NCI-H2227 treated with DMSO at 0.1 percent for 48 hours (cell line): ENCODE data around the gene TUT7.
"Not testable (repeated sequence)": the region's sequence is repeated elsewhere in the genome, so short reads cannot be mapped to it uniquely, and the experiment has no call there.

Source experiments
- DNase-seq: peaks from one replicate; lab custom pipeline; 2025; lab: John Stamatoyannopoulos, UW

The TUT7 gene, protein sequence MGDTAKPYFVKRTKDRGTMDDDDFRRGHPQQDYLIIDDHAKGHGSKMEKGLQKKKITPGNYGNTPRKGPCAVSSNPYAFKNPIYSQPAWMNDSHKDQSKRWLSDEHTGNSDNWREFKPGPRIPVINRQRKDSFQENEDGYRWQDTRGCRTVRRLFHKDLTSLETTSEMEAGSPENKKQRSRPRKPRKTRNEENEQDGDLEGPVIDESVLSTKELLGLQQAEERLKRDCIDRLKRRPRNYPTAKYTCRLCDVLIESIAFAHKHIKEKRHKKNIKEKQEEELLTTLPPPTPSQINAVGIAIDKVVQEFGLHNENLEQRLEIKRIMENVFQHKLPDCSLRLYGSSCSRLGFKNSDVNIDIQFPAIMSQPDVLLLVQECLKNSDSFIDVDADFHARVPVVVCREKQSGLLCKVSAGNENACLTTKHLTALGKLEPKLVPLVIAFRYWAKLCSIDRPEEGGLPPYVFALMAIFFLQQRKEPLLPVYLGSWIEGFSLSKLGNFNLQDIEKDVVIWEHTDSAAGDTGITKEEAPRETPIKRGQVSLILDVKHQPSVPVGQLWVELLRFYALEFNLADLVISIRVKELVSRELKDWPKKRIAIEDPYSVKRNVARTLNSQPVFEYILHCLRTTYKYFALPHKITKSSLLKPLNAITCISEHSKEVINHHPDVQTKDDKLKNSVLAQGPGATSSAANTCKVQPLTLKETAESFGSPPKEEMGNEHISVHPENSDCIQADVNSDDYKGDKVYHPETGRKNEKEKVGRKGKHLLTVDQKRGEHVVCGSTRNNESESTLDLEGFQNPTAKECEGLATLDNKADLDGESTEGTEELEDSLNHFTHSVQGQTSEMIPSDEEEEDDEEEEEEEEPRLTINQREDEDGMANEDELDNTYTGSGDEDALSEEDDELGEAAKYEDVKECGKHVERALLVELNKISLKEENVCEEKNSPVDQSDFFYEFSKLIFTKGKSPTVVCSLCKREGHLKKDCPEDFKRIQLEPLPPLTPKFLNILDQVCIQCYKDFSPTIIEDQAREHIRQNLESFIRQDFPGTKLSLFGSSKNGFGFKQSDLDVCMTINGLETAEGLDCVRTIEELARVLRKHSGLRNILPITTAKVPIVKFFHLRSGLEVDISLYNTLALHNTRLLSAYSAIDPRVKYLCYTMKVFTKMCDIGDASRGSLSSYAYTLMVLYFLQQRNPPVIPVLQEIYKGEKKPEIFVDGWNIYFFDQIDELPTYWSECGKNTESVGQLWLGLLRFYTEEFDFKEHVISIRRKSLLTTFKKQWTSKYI (N-terminal part only)

DNA sequence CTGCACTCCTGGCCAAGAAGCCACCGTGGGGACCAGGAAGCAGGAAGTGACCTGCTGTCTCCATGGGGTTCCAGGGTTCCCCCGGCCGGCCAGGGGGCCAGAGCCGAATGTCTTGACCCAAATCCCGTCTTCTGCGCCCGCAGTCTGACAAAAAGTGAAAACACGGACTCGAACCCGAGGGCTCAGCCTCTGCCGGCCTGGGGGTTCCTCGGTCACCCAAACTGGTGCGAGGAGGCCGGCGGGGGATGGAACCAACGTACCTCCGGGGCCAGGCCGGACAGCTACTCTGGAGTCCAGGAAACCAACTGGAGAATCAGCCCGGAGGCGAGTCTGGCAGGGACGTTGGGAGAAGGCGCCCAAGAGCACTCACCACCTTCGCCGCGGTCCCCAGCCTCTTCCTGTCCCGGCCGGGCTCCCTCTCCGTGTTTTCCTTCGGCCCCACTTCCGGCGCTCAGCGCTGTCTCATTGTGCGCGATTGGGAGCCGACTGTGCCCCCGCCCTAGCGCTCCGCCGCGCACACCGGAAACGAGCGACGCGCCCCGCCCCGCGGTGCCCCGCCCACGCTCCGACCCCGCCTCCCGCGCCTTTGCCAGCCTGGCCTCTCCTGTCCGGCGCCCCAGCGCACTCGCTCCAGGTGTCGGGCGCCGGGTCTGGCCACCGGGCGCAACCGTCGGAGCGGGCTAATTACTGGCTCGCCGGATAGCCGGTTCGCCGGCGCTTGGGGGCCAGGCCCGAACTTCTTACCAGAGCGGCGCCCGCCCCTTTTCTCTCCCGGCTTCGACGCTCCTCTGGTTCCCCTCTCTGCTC, at the start of gene TUT7:
Gene TUT7 (minus strand): TSS at position 400 of the 807 bp plus-strand sequence. CDS start 1,211 bp downstream, outside the sequence.
- peak; percentile 88 for DNase-seq

DNA sequence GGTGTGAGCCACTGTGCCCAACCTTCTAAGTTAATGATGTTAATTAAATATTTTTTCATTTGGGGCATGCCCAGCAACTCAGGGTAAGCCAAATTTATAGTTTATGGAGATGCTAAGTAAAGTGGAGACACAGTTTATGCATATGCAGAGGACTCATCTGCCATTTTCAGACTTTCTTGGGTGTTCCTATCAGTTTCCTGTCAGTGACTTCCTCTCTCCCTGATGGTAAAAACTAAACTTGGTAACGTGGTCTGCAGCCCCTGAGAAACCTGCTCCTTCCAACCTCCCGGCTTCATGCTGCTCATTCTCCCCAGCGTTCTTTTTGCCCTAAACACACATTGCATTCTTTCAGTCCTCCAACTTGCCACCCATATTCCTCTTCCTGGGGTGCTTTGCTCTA, 48.4 kb upstream of the TUT7 start:
- no peak for DNase-seq

DNA sequence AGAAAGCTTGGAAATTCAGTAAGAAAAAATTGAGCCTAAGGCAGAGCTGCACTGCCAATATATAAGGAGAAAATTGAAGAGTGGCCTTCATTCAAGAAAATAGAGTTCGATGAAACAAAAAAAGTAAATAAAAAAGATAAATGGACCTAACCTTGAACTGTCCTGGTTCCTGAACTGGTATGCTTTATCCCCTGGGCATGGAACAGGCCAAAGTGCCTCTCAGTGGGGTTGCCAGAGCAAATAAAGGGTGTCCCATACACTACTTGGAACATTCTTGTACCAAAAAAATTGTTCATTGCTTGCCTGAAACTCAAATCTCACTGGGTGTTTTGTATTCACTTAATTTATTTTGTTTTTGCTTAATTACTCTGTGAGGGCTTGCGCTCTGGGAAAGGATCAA, 42.2 kb upstream of the TUT7 start:
- no peak for DNase-seq

DNA sequence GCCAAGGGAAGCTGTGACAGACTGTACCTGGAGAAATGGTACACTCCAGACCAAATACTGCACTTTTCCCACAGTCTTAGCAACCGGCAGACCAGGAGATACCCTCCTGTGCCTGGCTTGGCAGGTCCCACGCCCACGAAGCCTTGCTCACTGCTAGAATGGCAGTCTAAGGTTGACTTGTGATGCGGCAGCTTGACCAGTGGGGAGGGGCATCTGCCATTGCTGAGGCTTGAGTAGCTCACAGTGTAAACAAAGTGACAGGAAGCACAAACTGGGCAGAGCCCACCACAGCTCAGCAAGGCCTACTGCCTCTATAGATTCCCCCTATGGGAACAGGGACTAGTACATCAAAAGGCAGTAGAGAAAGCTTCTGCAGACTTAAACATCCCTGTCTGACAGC, 36.0 kb upstream of the TUT7 start:
- DNase-seq = not testable (repeated sequence)

DNA sequence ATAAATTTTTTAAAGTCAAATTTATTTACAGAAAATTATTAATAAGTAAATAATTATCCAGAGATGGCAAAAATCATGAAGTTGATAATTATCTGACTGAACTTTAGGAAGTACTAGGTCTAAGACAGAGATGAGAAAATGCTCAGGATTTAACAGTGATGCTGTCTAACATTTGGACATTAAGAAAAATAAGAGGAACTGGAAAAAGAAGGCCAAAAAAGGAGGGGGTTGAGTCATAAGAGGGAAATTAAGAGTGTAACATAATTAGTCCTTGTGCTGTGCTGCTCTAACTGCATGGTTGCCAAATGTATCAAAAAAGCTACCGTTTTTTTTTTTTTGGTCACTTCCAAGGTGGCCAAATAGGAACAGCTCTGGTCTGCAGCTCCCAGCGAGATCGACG, 35.4 kb upstream of the TUT7 start:
- no peak for DNase-seq

DNA sequence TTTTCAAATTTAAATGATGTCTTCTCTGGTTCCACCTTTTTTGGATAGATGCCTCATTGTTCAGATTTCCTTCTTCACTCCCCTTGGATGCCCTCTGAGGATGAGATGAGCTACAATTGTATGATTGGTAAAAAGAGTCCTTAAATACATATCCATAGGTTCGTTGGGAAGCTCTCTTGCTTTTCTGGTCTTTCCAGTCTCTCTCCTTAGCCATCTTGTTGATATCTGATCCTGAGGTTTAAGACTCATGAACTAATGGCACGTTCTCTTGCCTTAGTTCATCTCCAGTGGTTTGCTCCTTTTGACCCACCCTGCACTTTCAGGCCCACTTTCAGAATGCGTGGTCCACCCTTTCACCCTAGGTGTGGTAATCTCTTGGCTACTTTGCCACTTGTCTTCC, 33.2 kb upstream of the TUT7 start:
- DNase-seq = no peak

DNA sequence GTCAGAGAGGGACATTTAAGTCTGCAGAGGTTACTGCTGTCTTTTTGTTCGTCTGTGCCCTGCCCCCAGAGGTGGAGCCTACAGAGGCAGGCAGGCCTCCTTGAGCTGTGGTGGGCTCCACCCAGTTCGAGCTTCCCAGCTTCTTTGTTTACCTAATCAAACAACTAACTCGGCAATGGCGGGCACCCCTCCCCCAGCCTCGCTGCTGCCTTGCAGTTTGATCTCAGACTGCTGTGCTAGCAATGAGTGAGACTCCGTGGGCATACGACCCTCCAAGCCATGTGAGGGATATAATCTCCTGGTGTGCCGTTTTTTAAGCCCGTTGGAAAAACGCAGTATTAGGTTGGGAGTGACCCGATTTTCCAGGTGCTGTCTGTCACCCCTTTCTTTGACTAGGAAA, 28.8 kb upstream of the TUT7 start:
- DNase-seq = not testable (repeated sequence)

DNA sequence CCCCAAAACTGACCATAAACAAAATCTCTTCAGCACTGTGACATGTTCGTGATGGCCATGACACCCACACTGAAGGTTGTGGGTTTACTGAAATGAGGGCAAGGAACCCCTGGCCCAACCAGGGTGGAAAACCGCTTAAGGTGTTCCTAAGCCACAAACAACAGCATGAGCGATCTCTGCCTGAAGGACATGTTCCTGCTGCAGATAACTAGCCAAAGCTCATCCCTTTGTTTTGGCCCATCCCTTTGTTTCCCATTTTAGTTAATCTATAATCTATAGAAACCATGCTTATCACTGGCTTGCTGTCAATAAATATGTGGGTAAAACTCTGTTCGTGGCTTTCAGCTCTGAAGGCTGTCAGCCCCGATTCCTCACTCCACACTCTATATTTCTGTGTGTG, 21.8 kb upstream of the TUT7 start:
- no peak for DNase-seq

DNA sequence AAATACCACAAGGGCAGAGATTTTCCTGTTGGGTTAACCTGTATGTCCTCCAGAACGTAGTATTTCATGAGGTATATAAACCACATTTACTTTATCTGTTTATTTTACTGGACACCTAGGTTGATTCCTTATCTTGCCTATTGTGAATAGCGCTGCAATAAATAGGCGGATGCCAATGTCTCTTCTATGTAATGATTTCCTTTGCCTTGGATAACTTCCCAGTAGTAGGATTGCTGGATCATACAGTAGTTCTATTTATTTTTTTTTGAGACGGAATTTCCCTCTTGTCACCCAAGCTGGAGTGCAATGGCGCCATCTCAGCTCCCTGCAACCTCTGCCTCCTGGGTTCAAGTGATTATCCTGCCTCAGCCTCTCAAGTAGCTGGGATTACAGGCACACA, 15.6 kb upstream of the TUT7 start:
- no peak for DNase-seq

DNA sequence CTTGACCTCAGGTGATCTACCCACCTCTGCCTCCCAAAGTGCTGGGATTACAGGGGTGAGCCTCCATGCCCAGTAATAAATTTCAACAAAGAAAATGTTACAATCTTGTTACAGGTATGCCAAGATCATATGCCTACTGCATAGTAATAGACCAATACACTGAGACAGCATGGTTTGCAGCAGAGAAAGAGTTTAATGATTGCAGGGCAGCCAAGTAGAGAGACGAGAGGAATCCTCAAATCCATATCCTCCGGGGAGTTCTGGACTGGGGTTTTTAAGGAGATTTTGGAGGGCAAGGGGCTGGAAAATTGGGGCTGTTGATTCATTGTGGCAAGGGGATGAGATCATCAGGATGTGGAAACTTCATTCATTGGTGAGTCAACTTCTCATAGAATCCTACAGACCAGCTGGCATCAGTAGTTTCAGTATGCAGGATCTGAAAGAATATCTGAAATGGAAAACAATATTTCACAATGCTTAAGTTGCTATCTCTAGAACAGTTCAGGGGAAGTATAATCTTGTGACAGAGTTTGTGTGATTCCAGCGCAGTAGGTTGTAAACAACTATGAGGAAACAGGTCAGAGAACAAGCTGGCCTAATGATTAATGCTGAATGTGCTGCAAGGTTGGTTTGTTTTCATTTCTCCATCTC, 14.8 kb upstream of the TUT7 start:
- DNase-seq = no peak

DNA sequence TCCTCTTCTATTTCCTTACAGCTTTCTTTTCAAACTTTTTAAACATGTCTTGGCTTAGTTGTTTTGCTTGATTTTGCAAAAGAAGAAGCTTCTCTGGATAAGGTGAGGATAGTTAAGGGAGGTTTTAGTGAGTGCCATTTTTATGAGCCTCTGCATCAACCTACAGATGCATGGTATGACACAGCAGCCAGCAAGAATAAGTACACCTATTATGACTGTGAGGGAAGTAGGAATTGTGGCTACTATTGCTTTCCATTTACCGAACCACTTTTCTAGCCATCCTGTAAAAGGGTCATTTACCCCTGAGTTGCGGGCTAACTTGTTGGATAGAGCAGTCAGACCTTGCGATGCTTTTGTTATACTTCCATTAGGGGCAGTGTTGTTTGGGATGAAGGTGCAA, 7.0 kb upstream of the TUT7 start:
- DNase-seq = no peak

DNA sequence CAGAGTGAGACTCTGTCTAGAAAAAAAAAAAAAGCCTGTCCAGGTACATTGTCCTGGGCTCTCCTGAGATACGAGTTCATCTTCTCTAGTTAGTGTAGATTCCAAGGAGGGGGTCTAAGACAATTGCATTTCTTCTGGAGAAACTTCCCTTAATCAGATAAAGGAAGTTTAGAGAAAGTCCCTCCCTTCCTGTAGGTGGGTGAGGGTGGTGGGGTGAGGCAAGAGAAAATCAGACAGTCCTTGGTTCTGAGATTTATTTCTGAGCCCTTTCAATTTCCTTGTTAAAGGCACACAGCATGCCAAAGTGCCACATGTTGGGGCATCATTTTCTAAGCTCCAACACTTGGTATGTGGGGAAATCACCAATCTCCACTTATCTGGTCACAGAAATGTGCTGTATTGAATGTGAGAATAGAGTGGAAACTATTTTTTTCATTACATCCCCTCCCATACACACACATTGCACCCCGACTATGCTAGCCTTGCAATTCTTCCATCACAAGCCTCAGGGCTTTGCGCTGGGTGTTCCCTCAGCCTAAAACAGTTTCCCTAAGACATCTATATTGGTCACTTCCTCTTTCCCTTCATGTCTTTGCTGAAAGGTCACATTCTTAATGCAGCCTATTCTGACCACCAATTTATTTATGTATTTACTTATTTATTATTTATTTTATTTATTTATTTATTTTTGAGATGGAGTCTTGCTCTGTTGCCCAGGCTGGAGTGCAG, 5.1 kb upstream of the TUT7 start:
- no peak for DNase-seq

DNA sequence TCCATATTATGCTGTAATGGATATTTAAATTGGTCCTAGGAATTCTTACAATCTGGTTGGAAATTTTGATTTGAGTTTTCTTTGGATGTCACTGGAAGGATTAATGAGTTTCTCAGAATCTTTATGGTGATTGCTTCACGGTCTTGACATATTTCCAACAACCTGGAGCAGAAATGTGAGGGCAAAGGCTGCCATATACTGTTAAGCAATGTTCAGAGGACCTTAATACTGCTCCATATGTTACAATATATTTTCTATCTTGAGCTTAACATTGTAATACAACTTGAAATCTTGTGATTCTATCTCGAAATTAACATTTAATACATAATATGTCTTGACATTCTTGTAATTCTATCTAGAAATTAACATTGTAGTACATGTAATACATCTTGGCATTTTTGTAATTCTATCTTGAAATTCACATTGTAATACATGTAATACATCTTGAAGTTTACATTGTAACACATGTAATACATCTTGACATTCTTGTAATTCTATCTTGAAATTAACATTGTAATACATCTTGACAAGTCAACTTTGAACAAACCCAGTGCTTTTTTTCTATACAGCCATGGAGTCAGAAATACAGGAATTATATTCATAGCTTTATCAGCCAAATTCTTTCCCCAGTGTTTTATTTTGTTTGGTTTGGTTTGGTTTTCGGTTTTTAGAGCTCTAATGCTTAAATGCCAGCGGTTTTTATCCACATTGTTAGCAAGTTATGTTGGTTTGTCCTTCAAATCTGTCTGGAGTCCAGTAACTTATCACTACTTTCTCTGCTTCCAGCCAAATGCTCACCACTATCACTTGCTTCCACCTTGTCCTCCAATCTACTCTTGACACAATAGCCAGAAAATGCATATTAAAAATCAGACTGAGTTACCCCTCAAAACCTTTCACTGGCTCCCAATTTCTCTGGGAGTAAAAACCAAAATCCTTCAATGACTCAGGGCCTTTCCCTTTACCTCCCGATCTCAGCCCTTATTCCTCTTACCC, 3.0 kb upstream of the TUT7 start:
- DNase-seq = no peak

DNA sequence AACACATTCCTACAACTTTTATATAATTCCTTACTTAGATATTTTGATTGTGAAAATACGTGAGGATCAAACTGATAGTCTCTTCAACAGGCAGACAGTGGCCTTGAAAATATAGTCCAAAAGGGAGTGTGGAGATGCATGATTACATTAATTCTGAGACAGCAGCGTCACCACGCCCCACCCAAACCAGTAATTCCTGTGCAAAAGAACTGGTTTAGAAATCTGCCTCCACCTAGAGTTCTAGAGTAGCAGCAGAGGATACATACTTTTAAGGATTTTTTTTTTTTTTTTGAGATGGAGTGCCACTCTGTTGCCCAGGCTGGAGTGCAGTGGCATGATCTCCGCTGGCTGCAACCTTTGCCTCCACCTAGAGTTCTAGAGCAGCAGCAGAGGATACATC, 1.6 kb upstream of the TUT7 start:
- DNase-seq = no peak

DNA sequence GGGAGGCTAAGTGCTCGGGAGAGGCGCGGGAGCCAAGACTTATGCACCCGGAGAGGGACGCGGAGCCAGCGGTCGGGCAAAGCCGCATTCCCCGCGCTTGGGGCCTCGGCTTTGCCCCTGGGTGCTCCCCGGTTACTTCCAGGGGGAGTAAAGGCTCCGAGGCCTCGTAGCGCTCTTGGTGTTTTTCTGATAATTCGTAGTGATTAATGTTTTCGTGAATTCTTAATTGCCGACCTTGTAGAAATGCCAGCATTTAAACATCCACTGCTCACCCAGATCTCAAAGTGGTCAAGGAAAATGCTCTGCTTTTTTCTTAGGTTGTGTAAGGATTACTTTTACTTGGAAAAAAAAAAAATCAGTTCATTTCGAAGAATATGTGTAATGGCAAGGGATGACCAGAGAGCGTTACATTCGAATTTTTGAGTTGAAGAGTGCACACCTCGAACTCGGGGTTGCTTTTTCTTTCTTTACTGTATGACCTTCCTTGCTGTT, 654 bp upstream of the TUT7 start:
- peak; percentile 40 for DNase-seq

DNA sequence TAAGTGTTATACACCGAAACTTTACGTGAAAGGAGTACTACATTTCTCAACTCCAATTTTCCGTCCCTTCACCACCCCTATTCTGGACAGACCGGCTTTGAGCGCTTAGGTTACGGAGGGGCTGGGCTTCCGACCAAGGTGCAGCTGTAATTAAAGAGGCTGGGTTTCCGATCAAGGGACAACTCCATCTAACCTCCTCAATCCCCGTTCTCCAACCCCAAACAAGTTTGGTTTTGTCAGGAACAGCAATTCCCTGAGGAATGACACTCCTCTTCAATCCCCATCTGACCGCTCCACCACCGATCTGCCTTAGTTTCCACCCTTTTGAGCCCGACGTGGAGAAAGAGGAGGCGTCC, 577 bp downstream of the TUT7 start:
- DNase-seq = no peak

DNA sequence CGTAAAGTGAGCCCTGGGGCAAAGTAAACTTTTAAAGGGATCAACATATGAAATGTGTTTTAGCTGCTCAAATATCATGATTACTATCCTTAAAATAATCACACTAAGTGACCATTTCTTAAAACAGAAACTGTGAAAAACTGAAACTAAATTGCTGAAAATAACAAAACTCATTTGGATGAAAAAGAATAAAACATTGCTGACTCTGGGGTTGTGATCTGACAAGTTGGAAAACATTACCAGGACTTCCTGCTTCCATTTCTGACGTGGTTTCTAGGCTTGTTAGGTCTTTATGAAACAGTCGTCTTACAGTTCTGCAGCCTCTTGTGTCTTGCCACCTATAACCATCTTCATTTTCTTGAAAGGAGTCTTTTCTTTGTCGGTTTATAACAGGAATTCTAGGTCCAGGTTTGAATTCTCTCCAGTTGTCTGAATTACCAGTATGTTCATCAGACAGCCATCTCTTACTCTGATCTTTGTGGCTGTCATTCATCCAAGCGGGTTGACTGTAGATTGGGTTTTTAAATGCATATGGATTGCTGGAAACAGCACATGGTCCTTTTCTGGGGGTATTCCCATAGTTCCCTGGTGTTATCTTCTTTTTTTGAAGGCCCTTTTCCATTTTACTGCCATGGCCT, 1.7 kb downstream of the TUT7 start:
- DNase-seq = no peak

DNA sequence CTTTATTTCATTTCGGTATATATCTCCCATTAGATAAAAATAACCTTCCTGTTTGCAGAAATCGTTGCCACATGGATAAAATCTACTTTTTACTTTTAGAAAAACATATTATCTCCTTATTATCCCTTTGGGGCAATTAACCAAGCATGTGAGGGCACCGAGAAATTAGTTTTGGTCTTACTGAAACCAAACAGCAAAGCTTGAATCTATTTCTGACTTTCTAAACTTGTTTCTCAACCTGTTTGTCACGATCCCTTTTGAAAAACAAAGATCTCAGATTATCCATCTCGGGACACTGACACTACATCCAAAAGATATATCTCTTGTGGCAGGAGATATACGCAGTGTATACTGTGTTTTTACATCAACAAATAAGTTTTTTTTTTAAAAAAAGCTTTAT, 2.3 kb downstream of the TUT7 start:
- no peak for DNase-seq
